HG02938 (cell line): ENCODE results near the gene HNRNPH3.

ENCODE experiments used
- ATAC-seq: cut with Tn5 transposase; IDR thresholded peaks from one replicate; pipeline ENCODE4 v1.9.1; 2021; ENCODE audit warnings: mild to moderate bottlenecking, moderate library complexity; ENCODE audit not compliant: unreplicated experiment

Gene HNRNPH3

DNA sequence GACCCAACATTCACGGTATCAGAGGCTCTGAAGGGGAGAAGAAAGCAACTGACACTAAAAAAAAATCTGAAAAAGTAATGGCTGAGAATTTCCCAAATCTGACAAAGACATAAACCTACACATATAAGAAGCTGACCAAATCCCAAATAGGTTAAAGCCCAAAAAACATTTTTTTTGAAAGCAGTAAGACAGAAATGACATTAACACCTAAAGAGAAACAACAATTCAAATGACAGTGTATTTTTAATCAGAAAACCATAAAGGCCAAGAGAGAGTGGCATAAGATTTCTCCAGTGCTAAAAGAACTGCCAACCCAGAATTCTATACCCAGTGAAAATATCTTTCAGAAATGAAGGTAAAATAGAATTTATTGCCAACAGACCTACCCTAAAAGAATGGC, 39.7 kb downstream of the HNRNPH3 start:
- ATAC-seq = no peak

DNA sequence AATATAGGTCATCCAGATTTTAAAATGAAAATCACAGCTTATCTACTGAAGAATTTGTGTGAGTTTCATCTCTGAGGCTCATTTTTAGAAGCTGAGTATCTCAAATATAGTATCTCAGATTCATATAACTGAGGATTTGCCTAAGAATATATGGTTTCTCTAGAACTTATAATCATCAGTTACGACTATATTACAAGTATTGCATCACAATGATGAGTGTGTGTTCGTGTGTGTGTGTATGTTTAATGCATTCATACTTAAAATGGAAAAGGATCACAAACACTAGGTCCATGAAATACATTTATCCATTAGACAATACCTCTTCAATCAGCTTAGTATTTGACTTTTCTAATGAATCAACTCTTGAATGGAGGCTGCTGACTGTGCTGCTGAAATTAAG, 53.9 kb downstream of the HNRNPH3 start:
- no peak for ATAC-seq
